CD4-positive, alpha-beta T cell treated with Interleukin-6 at 100 ng/mL for 8 hours (primary cell): ENCODE data around the gene ZNF142.

Source experiments
- DNase-seq: peaks from one replicate; pipeline ENCODE4 v3.0.0-alpha.2; 2020; ENCODE audit warnings: mixed read lengths, low spot score

Gene ZNF142

GRCh38 chr2:218659258-218659987 is at the start of gene ZNF142, which contains the start of gene BCS1L:
Gene ZNF142 (minus strand): TSS chr2:218659623. CDS start chr2:218656429, 3,194 bp downstream.
Gene BCS1L (plus strand): TSS chr2:218659683. CDS start chr2:218660988, 1,305 bp downstream.
- DNase-seq = peak; percentile 93

- no peak for DNase-seq
Observed at GRCh38 chr2:218708086-218708485, 48.7 kb upstream of the ZNF142 start.

- no peak for DNase-seq
Observed at GRCh38 chr2:218703341-218703740, 43.9 kb upstream of the ZNF142 start.

GRCh38 chr2:218701806-218702205 is 42.4 kb upstream of the ZNF142 start:
- DNase-seq = no peak

- DNase-seq = no peak
Observed at GRCh38 chr2:218698885-218699284, 39.5 kb upstream of the ZNF142 start.

- no peak for DNase-seq
Observed at GRCh38 chr2:218694405-218695145, 35.2 kb upstream of the ZNF142 start.

GRCh38 chr2:218691234-218691633 is 31.8 kb upstream of the ZNF142 start:
- no peak for DNase-seq

GRCh38 chr2:218687400-218688060 is 28.1 kb upstream of the ZNF142 start:
- peak; percentile 40 for DNase-seq

GRCh38 chr2:218680061-218680460 is 20.6 kb upstream of the ZNF142 start:
- DNase-seq = no peak

- DNase-seq = no peak
Observed at GRCh38 chr2:218679119-218679518, 19.7 kb upstream of the ZNF142 start.

GRCh38 chr2:218671654-218672566 is 12.5 kb upstream of the ZNF142 start, which contains the start of the genes RNF25 and STK36:
Gene RNF25 (minus strand): TSS chr2:218672002. CDS start chr2:218671970, 32 bp downstream.
Gene STK36 (plus strand): TSS chr2:218672086. CDS start chr2:218672830, 744 bp downstream.
- DNase-seq = peak; percentile 77

GRCh38 chr2:218671097-218671653 is 11.8 kb upstream of the ZNF142 start:
- DNase-seq = no peak

GRCh38 chr2:218664653-218665052 is 5.2 kb upstream of the ZNF142 start:
- DNase-seq = no peak

- DNase-seq = no peak
Observed at GRCh38 chr2:218663901-218664300, 4.5 kb upstream of the ZNF142 start.

GRCh38 chr2:218662827-218663226 is 3.4 kb upstream of the ZNF142 start:
- no peak for DNase-seq

- no peak for DNase-seq
Observed at GRCh38 chr2:218662377-218662776, 3.0 kb upstream of the ZNF142 start.

- DNase-seq = no peak
Observed at GRCh38 chr2:218659988-218660358, 550 bp upstream of the ZNF142 start.

- peak; percentile 34 for DNase-seq
Observed at GRCh38 chr2:218658671-218659257, 659 bp downstream of the ZNF142 start.

- no peak for DNase-seq
Observed at GRCh38 chr2:218655751-218656150, 3.7 kb downstream of the ZNF142 start.

GRCh38 chr2:218648787-218649100 is 10.7 kb downstream of the ZNF142 start:
- DNase-seq = no peak
